GM21619 (cell line): ENCODE data around the gene GPR25.

Experiments
- ATAC-seq: cut with Tn5 transposase; IDR thresholded peaks from one replicate; pipeline ENCODE4 v1.9.1; 2021; ENCODE audit not compliant: unreplicated experiment

The GPR25 gene

DNA sequence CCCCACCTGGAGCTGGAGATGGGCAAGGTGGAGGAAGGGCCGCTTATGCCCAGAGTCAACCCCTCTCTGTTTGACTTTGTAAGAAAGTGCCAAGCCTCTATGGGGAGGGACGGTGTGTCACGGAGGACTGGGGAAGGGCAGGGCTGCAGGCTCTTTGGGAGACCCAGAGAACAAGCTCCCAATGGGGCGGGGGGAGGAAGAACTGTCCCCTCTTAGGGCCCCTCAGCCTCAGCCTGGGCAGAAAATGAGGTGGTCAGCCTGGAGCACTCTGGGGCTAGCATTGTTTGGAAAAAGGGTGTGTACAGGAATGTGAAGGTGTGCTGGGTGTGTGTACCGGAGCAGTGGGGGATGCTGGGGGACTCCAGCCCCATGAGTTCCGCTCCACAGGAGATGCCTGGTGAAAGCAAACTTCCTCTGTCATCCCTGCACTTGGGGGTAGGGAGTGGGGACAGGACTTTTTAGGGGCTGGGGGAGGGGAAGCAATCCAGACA lies 20.7 kb downstream of the GPR25 start:
- no peak for ATAC-seq

GRCh38 chr1:200894712-200895442 lies 22.1 kb downstream of the GPR25 start, which contains the start of gene INAVA:
Gene INAVA, plus strand, starts transcription at chr1:200894900. Its CDS starts 3,501 bp downstream, at chr1:200898401.
- no peak for ATAC-seq

DNA sequence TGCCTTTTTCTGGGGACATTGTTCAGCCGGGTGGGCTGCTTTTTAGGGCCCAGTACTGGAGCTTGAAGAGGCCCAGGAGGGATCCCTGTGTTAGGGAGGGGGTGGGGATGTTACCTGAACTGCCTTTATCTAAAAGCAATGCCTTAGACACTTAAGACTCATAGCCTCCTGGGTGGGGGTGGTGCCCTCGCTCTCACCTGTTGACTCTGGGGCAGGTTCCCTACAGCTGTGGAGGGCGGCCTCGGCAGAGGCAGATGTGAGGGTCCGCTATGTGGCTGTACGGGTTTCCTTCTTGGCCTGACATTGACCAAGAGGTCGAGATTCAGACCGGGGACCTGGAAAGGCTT lies 22.6 kb downstream of the GPR25 start:
- ATAC-seq = no peak

DNA sequence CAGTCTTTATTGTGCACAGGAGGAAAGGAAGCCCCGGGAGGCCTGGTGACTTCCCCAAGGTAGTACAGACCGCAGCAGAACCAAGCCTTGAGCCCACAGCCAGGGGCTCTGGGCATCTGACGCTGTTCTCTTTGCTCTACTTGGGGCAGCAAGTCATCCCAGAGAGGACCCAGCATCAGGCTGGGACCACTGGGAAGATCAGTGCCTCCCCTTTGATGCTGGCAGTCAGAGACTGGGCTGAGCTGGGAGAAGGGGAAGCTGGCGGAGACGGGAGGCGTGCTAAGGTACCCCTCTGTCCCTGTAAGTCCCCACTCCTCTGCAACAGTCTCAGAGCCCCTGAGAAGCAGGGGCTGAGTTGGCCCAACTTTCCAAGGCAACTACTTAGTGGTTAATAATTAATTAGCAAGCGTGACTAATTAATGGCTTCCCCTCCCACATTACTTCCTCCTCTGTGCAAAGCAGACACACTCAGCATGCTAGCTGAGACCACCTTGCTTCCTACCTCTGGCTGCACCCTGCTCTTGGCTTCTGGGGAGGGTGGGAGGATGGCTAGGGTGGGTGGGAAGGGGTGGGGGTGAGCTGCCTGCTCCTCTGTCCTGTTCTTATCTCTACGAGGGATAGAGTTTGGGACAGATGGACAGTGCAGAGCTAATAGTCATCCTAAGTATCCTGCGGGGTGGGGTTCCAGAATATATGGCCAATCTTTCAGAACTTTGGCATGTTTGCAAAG lies 23.2 kb downstream of the GPR25 start:
- ATAC-seq = peak; percentile 61

DNA sequence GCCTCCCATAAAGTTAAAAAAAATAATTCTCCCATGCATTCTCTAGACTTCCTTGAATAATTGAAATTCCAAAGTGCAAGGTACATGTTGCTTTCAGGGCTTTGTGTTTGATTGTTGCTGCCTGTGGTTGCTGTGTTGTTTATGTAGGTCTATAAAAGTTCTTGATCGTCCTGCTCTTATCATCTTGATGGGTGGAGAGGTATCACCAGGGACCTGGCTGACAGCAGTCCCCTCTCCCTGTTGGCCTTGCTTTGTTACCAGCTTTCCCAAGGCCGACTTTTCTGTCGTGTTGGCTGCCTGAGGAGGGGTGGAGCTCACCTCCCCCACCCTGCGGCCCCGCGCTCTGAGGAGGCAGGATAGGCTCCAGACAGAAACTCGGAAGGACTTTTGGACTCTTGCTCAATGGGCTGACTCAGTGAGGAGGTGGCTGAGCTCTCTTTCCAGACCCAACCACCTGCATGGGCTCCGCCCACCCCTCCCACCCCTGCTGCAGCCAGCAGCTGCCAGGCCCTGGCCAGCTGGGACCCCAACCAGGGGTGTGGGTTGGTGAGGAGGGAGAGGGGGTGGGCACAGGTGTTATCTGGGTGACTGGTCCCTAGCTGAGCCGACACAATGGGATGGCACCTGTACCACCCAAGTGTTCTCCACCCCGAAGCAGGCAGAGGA lies 23.9 kb downstream of the GPR25 start:
- no peak for ATAC-seq

- ATAC-seq = no peak
Observed at GRCh38 chr1:200897259-200897658, 24.5 kb downstream of the GPR25 start.

DNA sequence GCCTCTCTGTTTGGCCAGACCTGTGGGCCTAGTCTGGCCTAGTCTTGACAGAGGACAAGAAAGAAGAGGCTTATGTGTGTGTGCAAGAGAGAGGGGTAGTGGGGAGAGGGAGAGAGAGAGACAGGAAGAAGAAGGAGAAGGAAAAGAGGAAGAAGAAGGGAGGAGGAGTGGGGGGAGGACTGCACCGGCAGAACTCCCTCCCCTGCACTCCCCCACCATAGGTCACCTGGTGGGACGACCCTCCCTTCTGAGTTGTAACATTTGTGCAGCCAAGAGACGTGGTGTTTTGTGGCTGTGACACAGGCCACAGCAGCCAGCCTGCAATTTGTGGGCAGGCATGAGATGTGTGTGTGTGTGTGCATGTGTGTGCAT lies 26.2 kb downstream of the GPR25 start:
- ATAC-seq = no peak

DNA sequence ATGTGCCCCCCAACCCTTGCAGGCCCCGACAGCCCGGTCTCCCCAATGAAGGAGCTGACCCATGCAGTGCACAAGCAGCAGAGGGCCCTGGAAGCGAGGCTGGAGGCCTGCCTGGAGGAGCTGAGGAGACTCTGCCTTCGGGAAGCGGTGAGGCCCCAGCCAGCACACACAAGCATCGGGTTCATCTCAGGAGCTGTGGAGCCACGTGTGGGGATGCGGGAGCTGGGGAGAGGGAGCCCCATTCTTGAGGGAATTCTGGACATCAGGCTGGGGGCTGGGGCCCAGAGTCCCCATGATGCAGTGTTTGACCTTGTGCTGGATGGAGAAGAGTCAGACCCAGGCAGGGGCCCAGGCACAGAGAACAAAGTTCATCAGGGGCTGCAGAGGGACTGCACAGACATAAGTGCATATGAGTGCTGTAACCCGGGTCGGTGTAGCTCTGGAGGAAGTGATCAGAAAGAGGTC lies 26.7 kb downstream of the GPR25 start:
- ATAC-seq = no peak

DNA sequence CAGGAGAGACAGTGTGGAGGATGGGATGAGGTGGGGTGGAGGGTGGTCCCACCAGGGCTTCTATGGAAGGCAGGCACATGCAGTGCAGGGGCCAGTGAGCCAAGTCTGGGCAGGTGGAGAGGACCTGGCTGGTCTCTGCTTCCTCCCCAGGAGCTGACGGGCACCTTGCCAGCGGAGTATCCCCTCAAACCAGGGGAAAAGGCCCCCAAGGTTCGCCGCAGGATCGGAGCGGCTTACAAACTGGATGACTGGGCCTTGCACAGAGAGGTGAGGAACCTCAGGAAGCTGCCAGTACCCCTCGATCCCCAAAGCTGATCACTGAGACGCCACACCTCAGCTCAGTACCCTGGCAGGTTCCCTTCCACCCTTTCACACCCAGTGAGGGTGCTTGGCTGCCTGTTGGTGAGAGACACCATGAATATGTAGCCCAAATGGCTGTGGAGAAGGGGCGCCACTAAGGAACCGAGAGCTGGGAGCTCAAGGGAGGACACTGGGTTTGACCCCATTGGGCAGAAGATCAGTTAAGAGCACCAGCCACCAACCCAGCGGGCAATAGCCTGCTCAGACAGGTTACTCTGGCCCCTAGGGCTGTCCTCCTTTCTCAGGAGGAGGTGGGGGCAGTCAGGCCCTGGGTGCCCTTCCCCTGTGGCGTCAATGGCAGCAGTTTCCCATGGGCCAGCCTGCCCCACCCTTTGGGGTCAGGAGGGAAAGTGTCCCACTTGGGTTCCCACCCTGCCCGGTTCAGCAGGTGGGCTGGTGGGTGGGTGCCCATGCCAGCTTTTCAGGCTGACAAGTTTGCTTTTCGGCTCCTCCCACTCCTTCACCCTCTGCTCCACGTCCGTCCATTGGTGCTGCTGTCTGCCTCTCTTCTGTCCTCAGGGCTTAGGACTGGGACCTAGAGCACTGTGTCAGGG lies 27.4 kb downstream of the GPR25 start:
- no peak for ATAC-seq

DNA sequence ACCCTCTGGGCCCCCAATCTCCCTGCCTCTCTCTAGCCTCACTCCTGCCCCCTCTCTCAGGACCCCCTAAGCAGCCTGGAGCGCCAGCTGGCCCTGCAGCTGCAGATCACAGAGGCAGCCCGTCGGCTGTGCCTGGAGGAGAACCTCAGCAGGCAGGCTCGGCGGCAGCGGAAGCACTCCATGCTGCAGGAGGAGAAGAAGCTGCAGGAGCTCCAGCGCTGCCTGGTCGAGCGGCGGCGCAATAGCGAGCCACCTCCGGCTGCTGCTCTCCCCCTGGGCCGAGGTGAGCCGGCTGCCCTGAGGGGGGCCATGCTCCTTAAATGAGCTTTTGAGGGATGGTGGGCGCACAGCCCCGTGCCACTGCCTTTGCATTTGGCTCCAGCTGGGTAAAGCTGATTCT lies 28.1 kb downstream of the GPR25 start:
- ATAC-seq = no peak

DNA sequence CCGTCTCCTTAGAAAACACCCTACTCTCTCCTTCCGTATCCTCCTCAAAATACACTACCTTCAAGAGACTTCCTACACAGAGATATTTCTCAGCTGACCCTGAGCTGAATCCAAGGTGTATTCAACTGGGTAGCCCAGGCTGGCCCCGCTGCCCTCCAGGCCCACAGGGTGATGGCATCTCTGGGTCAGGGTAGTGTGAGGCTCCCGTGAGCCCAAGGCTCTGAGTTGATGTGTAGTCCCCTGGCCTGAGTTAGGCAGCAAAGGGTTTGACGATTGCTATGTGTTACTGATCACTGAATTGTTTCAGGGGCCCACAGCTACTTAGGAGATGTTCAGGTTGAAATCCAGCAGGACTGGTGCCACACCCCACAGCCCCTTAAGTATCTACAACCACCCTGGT lies 28.6 kb downstream of the GPR25 start:
- ATAC-seq = no peak

DNA sequence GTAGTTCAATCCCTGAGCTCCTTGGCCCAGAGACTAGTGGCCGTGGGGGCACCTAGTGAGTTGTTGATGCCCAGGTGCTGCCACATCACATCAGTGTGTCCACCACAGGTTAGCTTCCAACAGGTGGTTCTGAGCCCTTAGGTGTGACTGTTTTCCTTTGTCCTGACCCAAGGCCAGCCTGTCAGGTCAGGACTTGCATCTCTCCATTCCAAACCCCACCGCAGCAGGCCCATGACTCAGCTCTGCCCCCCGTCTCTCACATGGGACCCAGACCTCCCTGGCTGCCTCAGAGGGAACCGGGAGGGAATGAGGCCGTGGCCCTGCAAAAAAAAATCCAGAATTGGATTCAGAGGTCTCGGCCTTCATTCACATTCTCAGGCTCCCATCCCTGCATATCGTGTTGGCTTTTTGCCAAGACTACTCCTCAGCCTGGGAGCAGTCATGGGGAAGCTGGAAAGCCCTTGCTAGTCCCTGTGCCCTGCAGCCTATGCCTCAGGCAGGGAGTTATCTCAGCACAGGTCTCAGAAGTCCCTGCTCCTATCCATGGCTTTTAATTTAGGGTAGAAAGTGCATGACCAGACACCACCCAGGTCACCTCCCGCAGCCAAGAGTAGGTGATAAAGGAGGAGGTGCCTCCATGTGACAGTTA lies 29.1 kb downstream of the GPR25 start:
- no peak for ATAC-seq

GRCh38 chr1:200903793-200904192 lies 31.0 kb downstream of the GPR25 start:
- no peak for ATAC-seq

- no peak for ATAC-seq
Observed at GRCh38 chr1:200904772-200905171, 32.0 kb downstream of the GPR25 start.

DNA sequence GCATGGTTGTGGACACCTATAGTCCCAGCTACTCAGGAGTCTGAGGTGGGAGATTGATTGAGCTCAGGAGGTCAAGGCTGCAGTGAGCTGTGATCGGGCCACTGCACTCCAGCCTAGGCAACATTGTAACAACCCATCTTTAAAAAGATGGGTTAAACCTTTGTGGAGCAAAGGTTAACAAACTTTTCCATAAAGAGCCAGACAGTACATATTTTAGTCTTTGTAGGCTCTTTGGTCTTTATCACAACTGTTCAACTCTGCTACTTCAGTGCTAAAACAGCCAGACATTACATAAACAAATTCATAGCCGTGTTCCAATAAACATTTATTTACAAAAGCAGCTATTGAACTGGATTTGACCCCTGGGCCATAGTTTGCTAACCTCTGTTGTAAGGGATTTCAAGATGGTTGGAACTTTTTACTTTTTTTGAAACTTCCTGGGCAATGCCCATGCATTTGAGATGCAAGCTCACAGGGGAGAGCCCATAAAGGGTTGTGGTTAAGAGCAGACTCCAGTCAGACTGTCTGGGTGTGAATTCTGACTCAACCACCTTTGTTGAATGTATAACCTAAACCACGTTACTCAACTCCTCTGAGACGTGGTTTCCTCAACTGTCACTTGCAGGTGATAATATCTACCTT lies 32.8 kb downstream of the GPR25 start:
- peak; percentile 43 for ATAC-seq

DNA sequence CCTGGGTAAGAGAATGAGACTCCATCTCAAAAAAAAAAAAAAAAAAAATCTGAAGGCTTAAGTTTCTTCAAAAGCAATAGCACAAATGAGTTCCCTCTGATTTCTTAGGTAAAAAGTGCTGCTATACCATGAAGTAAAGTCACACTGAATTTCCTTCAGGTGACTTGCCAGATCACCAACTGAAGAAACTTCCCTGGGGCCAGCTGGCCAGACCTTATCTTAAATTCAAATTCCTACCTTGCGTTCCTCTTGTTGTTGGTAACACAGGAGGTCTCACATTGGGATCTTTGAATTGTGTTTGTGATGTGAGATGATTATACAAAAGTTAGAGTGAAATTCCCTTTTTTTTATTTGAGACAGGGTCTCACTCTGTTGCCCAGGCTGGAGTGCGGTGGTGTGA lies 33.7 kb downstream of the GPR25 start:
- no peak for ATAC-seq

DNA sequence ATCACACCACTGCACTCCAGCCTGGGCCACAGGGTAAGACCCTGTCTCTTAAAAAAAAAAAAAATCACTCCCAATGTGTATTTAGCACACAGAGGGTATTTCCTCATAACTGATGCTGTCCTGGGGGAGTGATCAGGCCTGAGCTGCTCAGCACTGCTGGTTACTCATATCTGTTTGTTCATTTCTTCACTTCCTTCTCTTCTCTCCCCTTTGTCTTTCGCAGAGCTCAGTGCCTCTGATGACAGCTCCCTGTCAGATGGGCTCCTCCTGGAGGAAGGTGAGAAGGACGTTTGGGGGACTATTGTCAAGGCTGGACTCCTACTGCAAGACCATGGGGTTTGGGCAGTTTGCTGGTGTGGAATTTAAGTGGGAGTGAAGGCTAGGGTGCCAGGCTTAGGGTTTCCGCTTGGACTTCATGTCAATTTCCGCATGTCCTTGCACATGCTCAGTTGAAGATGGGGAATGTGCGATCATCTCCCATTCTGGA lies 34.9 kb downstream of the GPR25 start:
- peak; percentile 57 for ATAC-seq

- ATAC-seq = no peak
Observed at GRCh38 chr1:200908191-200908868, 35.5 kb downstream of the GPR25 start.

GRCh38 chr1:200909071-200909470 lies 36.3 kb downstream of the GPR25 start:
- peak; percentile 15 for ATAC-seq
